OCI-M1 (cell line): Measurements from ENCODE around the gene ADCY2.

ENCODE experiments used
- DNase-seq: peaks from one replicate; lab custom pipeline; 2025; lab: John Stamatoyannopoulos, UW

The ADCY2 gene

GRCh38 chr5:7503564-7503963 is 107.6 kb downstream of the ADCY2 start:
- no peak for DNase-seq

DNA sequence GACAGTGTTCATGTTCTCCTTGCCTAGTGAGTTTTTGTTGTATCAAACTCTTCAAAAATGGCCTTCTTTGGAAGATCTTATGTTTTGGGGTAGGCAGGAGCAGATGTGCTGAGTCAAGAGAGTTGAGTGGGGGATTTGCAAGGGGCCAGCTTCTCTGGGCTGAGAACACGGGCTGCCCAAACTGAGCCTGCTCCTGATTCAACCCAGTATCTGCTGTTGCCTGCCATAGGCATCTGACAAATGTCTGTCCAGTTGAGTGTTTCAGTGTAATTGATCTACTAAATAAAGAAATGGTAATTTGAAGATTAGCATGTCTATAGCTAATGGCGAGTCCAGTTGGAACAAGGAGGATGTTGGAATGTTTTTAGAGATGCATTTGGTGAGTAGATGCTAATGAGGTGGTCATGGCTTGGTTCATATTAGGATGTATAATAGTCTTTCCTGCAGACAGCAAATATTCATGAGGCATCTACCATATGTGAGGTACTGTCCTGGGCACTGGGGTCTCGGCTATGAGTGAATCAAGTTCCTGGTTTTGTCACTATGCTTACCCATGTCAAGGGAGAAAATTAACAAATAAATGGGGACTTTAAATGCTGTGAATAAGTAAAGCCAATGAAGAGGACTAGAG is 119.5 kb downstream of the ADCY2 start:
- DNase-seq, result no peak

DNA sequence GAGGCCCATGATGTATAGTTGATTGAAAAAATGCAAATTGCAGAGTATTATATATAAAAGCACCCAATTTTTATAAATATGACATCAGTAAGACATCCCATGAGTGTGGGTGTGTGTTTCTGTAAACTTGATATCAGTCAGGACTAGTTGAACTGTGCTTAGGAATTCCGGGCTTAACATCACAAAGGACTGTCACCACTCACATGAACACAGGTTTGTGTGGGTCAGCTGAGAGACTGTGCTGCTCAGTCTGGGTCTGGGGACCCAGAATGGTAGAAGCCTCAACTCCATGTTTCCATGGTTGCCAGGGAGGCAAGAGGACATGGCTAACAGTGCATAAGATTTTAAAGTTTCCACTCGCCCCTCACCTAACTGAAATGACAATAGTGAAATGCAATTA is 120.3 kb downstream of the ADCY2 start:
- DNase-seq, result no peak

DNA sequence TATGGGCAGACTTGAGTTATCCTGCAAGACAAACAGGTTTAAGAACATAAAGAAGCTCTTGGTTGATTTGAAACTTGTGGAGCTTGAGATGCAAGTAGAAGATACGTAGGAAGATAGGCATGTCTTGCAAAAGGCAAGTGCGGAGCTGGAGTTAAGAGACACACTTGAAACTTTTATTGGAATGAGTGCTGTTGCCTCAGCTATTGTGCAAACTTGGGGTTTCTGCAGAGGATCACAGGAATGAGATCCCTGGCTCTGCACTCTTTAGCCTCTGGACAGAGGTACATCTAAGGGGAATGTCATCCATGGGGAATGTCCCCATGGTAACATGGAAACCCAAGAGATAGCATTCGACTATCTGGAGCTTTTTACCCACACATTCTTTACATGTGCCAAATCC is 121.1 kb downstream of the ADCY2 start:
- no peak for DNase-seq

DNA sequence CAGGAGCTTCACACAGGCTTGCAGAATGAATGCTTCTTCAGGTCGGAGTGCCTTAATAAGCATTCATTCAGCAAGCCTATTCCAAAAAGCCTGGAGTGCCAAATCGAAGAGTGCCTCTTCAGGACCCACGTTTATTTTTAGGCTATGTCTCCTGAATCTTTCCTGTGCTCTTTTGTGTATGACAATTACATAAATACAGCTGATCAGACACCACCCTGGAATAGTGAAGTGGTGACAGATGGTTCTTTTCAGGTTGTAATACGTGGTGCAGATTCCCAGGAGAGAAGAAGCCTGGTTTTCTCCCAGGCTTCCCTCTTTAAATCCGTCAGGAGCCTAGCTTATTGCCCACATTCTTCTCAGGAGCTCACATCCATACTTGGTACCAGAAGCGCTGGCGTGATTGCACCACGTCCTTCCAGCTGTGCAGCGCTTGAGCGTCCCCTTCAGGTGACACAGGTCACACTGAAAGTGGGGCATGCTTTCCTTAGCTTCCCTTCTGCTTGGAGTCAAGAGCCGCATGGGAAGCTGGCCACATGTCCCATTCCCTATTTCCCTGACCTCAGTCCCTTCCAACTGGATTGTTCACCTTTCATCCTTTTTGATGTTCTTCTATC is 123.1 kb downstream of the ADCY2 start:
- DNase-seq, result no peak

DNA sequence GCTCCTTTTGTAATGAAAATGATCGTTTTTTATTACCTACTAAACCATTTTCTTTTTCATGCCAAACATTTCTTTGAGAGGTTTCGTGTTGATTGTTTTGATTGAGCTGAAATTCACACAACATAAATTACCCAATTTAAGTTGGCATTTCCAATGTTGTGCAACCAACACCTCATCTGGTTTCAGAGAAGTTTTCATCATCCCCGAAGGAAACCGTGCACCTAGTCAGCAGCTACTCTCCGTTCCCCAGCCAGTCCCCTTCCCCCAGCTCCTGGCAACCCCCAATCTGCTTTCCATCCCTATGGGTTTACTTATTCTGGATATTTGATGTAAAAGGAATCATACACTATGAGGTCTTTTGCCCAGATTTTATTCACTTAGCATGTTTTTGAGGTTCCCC is 123.6 kb downstream of the ADCY2 start:
- DNase-seq, result no peak

DNA sequence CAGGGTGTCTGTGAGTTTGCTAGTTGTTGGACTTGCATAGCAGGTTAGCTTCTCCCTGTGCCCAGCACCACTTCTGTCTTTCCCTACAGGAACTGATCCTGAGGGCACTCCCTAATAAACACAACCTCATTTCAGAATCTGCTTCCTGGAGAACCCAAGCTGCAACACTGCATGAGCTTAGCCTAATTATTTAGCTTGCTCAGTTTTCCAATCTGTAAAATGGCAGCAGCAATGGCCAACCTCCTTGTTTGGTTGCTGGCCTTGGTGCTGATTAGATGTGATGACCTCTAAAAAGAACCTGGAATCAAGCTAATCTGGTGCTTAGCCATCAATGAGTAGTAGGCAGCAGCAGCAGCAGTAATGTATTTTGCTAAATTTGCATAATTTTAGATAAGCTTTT is 133.9 kb downstream of the ADCY2 start:
- no peak for DNase-seq

- DNase-seq, result no peak
Observed at GRCh38 chr5:7533941-7534340, 138.0 kb downstream of the ADCY2 start.

GRCh38 chr5:7534505-7534904 is 138.6 kb downstream of the ADCY2 start:
- DNase-seq, result no peak

GRCh38 chr5:7537573-7537972 is 141.6 kb downstream of the ADCY2 start:
- no peak for DNase-seq

- DNase-seq, result no peak
Observed at GRCh38 chr5:7539571-7539970, 143.6 kb downstream of the ADCY2 start.

DNA sequence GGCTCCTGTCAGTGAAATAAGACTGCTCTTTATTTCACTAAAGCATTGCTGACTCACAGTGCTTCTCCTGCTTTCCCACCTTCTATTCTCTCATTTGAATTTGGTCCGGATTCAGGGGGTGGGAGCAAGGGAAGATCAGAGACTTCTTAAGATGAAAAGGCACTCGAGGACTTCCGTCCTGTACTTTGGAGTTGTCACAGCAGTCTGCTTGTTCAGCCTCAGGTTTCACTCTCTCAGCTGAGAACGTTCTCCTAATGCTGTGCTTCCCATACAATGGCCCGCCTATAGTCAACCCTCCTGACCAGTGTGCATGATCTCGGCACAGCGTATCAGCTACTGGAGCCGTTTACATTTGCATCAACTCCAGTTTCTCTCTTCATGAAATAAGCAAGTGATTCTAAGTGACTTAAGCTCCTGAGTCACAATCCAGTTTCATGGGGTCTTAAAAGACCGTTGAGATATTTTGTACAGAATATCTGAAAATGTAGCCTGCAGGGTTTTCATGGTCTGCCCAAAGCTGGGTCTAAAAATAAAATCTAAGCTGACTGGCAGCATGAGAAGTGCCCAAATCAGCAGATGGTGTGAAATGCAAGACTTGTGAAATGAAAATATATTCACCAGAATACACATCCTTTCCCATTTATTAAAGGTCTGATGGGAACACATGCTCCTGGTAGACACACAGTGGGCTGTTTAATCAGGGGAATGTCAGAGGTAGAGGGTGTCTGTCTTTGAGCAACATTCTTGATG is 145.0 kb downstream of the ADCY2 start:
- no peak for DNase-seq

- DNase-seq, result no peak
Observed at GRCh38 chr5:7541898-7542297, 146.0 kb downstream of the ADCY2 start.

GRCh38 chr5:7546555-7546954 is 150.6 kb downstream of the ADCY2 start:
- DNase-seq, result no peak

GRCh38 chr5:7548596-7548995 is 152.7 kb downstream of the ADCY2 start:
- DNase-seq, result no peak

GRCh38 chr5:7565559-7565958 is 169.6 kb downstream of the ADCY2 start:
- no peak for DNase-seq

DNA sequence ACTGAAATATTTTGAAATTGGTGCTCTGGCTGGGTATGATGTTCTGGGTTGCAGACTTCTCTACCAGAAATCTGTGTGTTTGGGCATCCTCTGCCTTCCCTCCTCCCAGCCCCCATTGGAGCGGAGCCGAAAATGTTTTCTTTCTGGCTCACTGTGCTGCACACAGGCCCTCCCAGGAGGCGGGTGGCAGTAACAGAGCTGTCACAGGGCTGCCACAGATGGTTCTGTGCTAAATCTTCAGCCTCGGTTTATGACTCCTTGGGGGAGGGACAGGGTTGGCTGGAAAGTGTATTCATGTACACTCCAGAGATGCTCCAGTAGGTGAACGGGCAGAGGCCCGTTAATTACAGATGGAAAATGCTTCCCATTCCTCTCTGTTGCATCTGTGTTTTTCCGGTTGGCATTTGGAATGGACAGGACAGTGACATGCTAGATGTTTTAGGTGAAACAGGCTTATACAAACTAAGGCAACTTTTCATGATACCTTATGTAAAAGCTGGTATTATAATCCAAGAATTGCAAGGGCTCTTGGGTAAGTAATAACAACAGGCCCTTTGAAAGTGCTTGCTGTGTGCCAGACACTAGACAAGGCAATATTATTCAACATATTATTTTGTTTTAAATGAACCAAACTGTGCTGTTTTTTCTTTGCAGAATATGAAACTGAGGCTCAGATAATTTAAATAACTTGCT is 180.2 kb downstream of the ADCY2 start:
- DNase-seq, result no peak

DNA sequence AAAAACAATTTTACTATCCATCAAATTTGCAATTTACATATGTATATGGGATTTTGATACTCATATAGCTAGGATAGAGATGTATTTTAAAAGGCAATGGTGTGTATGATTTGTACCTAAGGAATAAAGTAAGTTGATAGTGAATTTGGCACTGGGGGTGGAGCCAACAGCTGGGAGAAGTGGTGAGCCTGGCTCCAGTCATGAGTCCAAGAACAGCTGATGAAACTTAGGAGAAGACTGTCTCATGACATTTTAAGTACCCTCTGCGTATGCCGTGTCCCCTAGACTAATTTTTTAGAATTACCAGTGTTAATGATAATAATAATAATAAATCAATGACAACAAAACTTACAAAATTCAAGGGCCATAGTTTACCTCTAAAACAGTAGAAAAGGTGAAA is 181.4 kb downstream of the ADCY2 start:
- no peak for DNase-seq

- no peak for DNase-seq
Observed at GRCh38 chr5:7578071-7578470, 182.1 kb downstream of the ADCY2 start.

GRCh38 chr5:7584749-7585148 is 188.8 kb downstream of the ADCY2 start:
- DNase-seq, result no peak

- DNase-seq, result no peak
Observed at GRCh38 chr5:7585807-7586206, 189.9 kb downstream of the ADCY2 start.

- no peak for DNase-seq
Observed at GRCh38 chr5:7586480-7586879, 190.5 kb downstream of the ADCY2 start.

DNA sequence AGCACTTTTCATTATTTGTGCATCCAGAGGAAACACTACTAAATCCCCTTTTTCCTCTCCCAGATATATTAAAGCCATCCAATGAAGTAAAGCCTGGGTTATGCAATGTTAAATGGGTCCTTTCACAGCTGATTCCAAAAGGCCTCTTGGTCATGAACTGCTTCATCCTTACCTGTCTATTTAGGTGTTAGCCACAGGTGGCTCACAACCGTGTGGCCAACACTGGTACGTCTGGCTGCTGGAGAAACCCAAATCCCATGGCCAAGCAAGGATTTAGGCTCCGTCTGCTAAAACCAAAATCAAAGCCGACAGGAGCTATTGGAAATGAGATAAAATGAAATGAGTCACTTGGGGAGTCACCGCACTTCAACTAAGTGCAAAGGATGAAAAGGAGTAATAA is 193.9 kb downstream of the ADCY2 start:
- DNase-seq, result no peak
